HG03095 (cell line): ENCODE data around the gene MTRF1.
"Not testable (repeated sequence)": the region's sequence is repeated elsewhere in the genome, so short reads cannot be mapped to it uniquely, and the experiment has no call there.

Experiments used
- ATAC-seq: cut with Tn5 transposase; IDR thresholded peaks from one replicate; pipeline ENCODE4 v1.9.1; 2021; ENCODE audit warnings: moderate library complexity; ENCODE audit not compliant: unreplicated experiment

MTRF1 gene

GRCh38 chr13:41284512-41285288, 21.3 kb upstream of the MTRF1 start:
- no peak for ATAC-seq

GRCh38 chr13:41282129-41282571, 18.8 kb upstream of the MTRF1 start:
- ATAC-seq, result no peak

- ATAC-seq, result not testable (repeated sequence)
Measured at GRCh38 chr13:41279156-41279555, 15.8 kb upstream of the MTRF1 start.

- ATAC-seq, result no peak
Measured at GRCh38 chr13:41276824-41277223, 13.4 kb upstream of the MTRF1 start.

GRCh38 chr13:41274881-41275280, 11.5 kb upstream of the MTRF1 start:
- ATAC-seq, result no peak

- ATAC-seq, result no peak
Measured at GRCh38 chr13:41273831-41274441, 10.6 kb upstream of the MTRF1 start.

- no peak for ATAC-seq
Measured at GRCh38 chr13:41271456-41272285, 8.3 kb upstream of the MTRF1 start.

GRCh38 chr13:41268764-41269163, 5.4 kb upstream of the MTRF1 start:
- ATAC-seq, result no peak

GRCh38 chr13:41267106-41267505, 3.7 kb upstream of the MTRF1 start:
- no peak for ATAC-seq

GRCh38 chr13:41259875-41260501, 3.4 kb downstream of the MTRF1 start:
- no peak for ATAC-seq

GRCh38 chr13:41257535-41257934, 5.8 kb downstream of the MTRF1 start:
- ATAC-seq, result no peak

GRCh38 chr13:41254902-41255301, 8.5 kb downstream of the MTRF1 start:
- no peak for ATAC-seq

GRCh38 chr13:41250993-41251392, 12.4 kb downstream of the MTRF1 start:
- no peak for ATAC-seq

- no peak for ATAC-seq
Measured at GRCh38 chr13:41246969-41247680, 16.3 kb downstream of the MTRF1 start.

- ATAC-seq, result no peak
Measured at GRCh38 chr13:41244556-41244955, 18.8 kb downstream of the MTRF1 start.

- ATAC-seq, result no peak
Measured at GRCh38 chr13:41241626-41242025, 21.8 kb downstream of the MTRF1 start.

- no peak for ATAC-seq
Measured at GRCh38 chr13:41236369-41236768, 27.0 kb downstream of the MTRF1 start.

GRCh38 chr13:41232578-41233480, 30.5 kb downstream of the MTRF1 start:
- no peak for ATAC-seq

- no peak for ATAC-seq
Measured at GRCh38 chr13:41231786-41232185, 31.6 kb downstream of the MTRF1 start.
